PFSK-1 (cell line): ENCODE results near the gene LAD1.

ENCODE experiments used
- POLR2AphosphoS5 ChIP-seq: IDR thresholded peaks from 2 replicates; pipeline ENCODE4 v1.6.1; 2012; ENCODE audit warnings: low read depth, mild to moderate bottlenecking, control low read depth, low read length, moderate library complexity
- SIN3A ChIP-seq: IDR thresholded peaks from 2 replicates; pipeline ENCODE4 v1.6.1; 2012; ENCODE audit warnings: mild to moderate bottlenecking, low read length, moderate library complexity, borderline replicate concordance; ENCODE audit not compliant: insufficient read depth

- TF ChIP-seq SIN3A, result no peak
- no peak for TF ChIP-seq POLR2AphosphoS5
Observed at GRCh38 chr1:201360901-201361651, 38.0 kb downstream of the LAD1 start.
